ENCODE measurements around the gene FSHR.

FSHR gene

DNA sequence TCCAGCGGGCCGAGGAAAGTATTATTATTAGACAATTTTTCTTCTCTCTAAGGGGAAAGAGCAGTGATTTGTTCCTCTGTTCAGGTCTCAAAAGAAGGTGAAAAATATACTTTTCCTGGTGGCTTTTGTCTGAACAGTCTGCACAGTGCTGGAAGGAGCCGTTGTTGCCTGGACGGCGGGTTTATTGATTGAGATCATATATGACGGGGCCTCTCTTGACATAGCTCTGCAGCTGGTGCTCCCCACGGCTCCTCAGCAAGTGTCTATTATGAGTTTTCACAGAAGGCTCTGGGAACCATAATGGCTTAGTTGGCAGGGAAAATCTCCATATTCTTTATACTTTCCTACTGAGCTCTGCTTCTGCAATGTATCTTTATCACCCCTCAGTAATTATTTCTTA lies 42.9 kb downstream of the FSHR start:
- CTCF ChIA-PET = no interaction called here
- no peak for TF ChIP-seq ZNF384 (IDR thresholded peaks at IDR 0.05)
- no peak for TF ChIP-seq ELF4 (IDR thresholded peaks at IDR 0.05)
- TF ChIP-seq SP1 (IDR thresholded peaks at IDR 0.05) = no peak
- no peak for TF ChIP-seq BHLHE40 (IDR thresholded peaks at IDR 0.05; ENCODE audit: borderline replicate concordance)
- TF ChIP-seq L3MBTL2 (conservative IDR thresholded peaks at IDR 0.05) = no peak
- no peak for TF ChIP-seq HDGF (IDR thresholded peaks at IDR 0.05; ENCODE audit: borderline replicate concordance)
- TF ChIP-seq CTBP1 (IDR thresholded peaks at IDR 0.05; ENCODE audit: borderline replicate concordance) = no peak
- no peak for TF ChIP-seq LEF1 (IDR thresholded peaks at IDR 0.05; ENCODE audit: borderline replicate concordance)
- TF ChIP-seq TARDBP (IDR thresholded peaks at IDR 0.05) = no peak
- no peak for TF ChIP-seq SUZ12 (IDR thresholded peaks at IDR 0.05)
- no peak for TF ChIP-seq ARNT (IDR thresholded peaks at IDR 0.05)
- TF ChIP-seq FOXA1 (IDR thresholded peaks at IDR 0.05) = no peak
- TF ChIP-seq FOXM1 (IDR thresholded peaks at IDR 0.05; ENCODE audit: borderline replicate concordance) = no peak
- TF ChIP-seq PKNOX1 (IDR thresholded peaks at IDR 0.05) = no peak
- TF ChIP-seq FOXK2 (IDR thresholded peaks at IDR 0.05) = no peak
- no peak for TF ChIP-seq NFRKB (IDR thresholded peaks at IDR 0.05)
- DNase-seq (ENCODE audit: extremely low spot score) = no peak
- POLR2A ChIA-PET = no interaction called here

GRCh38 chr2:49111006-49111405 lies 43.3 kb downstream of the FSHR start:
- POLR2A ChIA-PET = no interaction called here
- CTCF ChIA-PET = no interaction called here
- DNase-seq (ENCODE audit: extremely low spot score) = no peak
- no peak for TF ChIP-seq TARDBP (IDR thresholded peaks at IDR 0.05)
- no peak for TF ChIP-seq L3MBTL2 (conservative IDR thresholded peaks at IDR 0.05)
- TF ChIP-seq ARNT (IDR thresholded peaks at IDR 0.05) = no peak
- no peak for TF ChIP-seq SUZ12 (IDR thresholded peaks at IDR 0.05)
- TF ChIP-seq LEF1 (IDR thresholded peaks at IDR 0.05; ENCODE audit: borderline replicate concordance) = no peak
- no peak for TF ChIP-seq FOXM1 (IDR thresholded peaks at IDR 0.05; ENCODE audit: borderline replicate concordance)
- TF ChIP-seq BHLHE40 (IDR thresholded peaks at IDR 0.05; ENCODE audit: borderline replicate concordance) = no peak
- no peak for TF ChIP-seq HDGF (IDR thresholded peaks at IDR 0.05; ENCODE audit: borderline replicate concordance)
- TF ChIP-seq ZNF384 (IDR thresholded peaks at IDR 0.05) = no peak
- TF ChIP-seq ELF4 (IDR thresholded peaks at IDR 0.05) = no peak
- no peak for TF ChIP-seq SP1 (IDR thresholded peaks at IDR 0.05)
- no peak for TF ChIP-seq PKNOX1 (IDR thresholded peaks at IDR 0.05)
- TF ChIP-seq NFRKB (IDR thresholded peaks at IDR 0.05) = no peak
- TF ChIP-seq CTBP1 (IDR thresholded peaks at IDR 0.05; ENCODE audit: borderline replicate concordance) = no peak
- TF ChIP-seq FOXK2 (IDR thresholded peaks at IDR 0.05) = no peak

DNA sequence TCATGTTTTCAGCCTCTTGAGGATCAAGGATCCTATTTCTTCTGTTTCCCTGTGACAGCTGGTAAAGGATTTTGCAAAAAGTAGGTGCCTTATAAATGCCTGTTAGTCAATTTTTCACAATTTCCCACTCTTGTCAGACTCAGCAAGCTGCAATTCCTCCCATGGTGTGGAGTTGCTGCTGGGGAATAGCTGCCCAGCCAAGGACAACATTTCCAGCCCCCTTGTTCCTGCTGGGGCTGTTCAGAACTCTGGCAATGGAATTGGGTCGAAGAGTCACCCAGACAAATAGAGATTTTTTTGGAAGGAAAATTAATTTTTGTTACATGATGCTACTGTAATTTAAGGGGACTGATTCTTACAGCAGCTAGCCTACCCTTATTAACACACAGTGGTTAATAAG lies 43.7 kb downstream of the FSHR start:
- POLR2A ChIA-PET = no interaction called here
- DNase-seq (ENCODE audit: extremely low spot score) = no peak
- TF ChIP-seq BHLHE40 (IDR thresholded peaks at IDR 0.05; ENCODE audit: borderline replicate concordance) = no peak
- TF ChIP-seq LEF1 (IDR thresholded peaks at IDR 0.05; ENCODE audit: borderline replicate concordance) = no peak
- no peak for TF ChIP-seq FOXK2 (IDR thresholded peaks at IDR 0.05)
- no peak for TF ChIP-seq ELF4 (IDR thresholded peaks at IDR 0.05)
- no peak for TF ChIP-seq ARNT (IDR thresholded peaks at IDR 0.05)
- TF ChIP-seq CTBP1 (IDR thresholded peaks at IDR 0.05; ENCODE audit: borderline replicate concordance) = no peak
- no peak for TF ChIP-seq SP1 (IDR thresholded peaks at IDR 0.05)
- TF ChIP-seq NFRKB (IDR thresholded peaks at IDR 0.05) = no peak
- TF ChIP-seq FOXM1 (IDR thresholded peaks at IDR 0.05; ENCODE audit: borderline replicate concordance) = no peak
- TF ChIP-seq SUZ12 (IDR thresholded peaks at IDR 0.05) = no peak
- TF ChIP-seq ZNF384 (IDR thresholded peaks at IDR 0.05) = no peak
- TF ChIP-seq FOXA1 (IDR thresholded peaks at IDR 0.05) = no peak
- no peak for TF ChIP-seq PKNOX1 (IDR thresholded peaks at IDR 0.05)
- TF ChIP-seq L3MBTL2 (conservative IDR thresholded peaks at IDR 0.05) = no peak
- TF ChIP-seq HDGF (IDR thresholded peaks at IDR 0.05; ENCODE audit: borderline replicate concordance) = no peak
- no peak for TF ChIP-seq TARDBP (IDR thresholded peaks at IDR 0.05)
- CTCF ChIA-PET = no interaction called here

- POLR2A ChIA-PET = no interaction called here
- TF ChIP-seq CTBP1 (IDR thresholded peaks at IDR 0.05; ENCODE audit: borderline replicate concordance) (no peak), BHLHE40 (IDR thresholded peaks at IDR 0.05; ENCODE audit: borderline replicate concordance) (no peak), FOXA1 (IDR thresholded peaks at IDR 0.05) (no peak), ZNF384 (IDR thresholded peaks at IDR 0.05) (no peak), HDGF (IDR thresholded peaks at IDR 0.05; ENCODE audit: borderline replicate concordance) (no peak), NFRKB (IDR thresholded peaks at IDR 0.05) (no peak), SUZ12 (IDR thresholded peaks at IDR 0.05) (no peak), ELF4 (IDR thresholded peaks at IDR 0.05) (no peak), PKNOX1 (IDR thresholded peaks at IDR 0.05) (no peak)
- CTCF ChIA-PET = no interaction called here
- no peak for DNase-seq (ENCODE audit: extremely low spot score)
Observed at GRCh38 chr2:49108851-49109250, 45.5 kb downstream of the FSHR start.

- ChIA-PET POLR2A (no interaction called here), CTCF (no interaction called here)
- no peak for DNase-seq (ENCODE audit: extremely low spot score)
- TF ChIP-seq FOXM1 (IDR thresholded peaks at IDR 0.05; ENCODE audit: borderline replicate concordance) (no peak), CTBP1 (IDR thresholded peaks at IDR 0.05; ENCODE audit: borderline replicate concordance) (no peak), FOXA1 (IDR thresholded peaks at IDR 0.05) (no peak), FOXK2 (IDR thresholded peaks at IDR 0.05) (no peak), ELF4 (IDR thresholded peaks at IDR 0.05) (no peak), HDGF (IDR thresholded peaks at IDR 0.05; ENCODE audit: borderline replicate concordance) (no peak), SP1 (IDR thresholded peaks at IDR 0.05) (no peak), PKNOX1 (IDR thresholded peaks at IDR 0.05) (no peak), ZNF384 (IDR thresholded peaks at IDR 0.05) (no peak), L3MBTL2 (conservative IDR thresholded peaks at IDR 0.05) (no peak), ARNT (IDR thresholded peaks at IDR 0.05) (no peak), LEF1 (IDR thresholded peaks at IDR 0.05; ENCODE audit: borderline replicate concordance) (no peak), TARDBP (IDR thresholded peaks at IDR 0.05) (no peak), NFRKB (IDR thresholded peaks at IDR 0.05) (no peak), SUZ12 (IDR thresholded peaks at IDR 0.05) (no peak), BHLHE40 (IDR thresholded peaks at IDR 0.05; ENCODE audit: borderline replicate concordance) (no peak)
Observed at GRCh38 chr2:49108436-49108835, 45.9 kb downstream of the FSHR start.
